HepG2 (cell line): ENCODE results near the gene SLC35B1. TPM values are rescaled to one million over a fixed set of nuclear protein-coding genes. Genes with fewer than 3 reads are reported as not detected.

Experiments
- BRD4 ChIP-seq: sonication (generic); formaldehyde crosslinking; IDR thresholded peaks from 2 replicates; pipeline ENCODE4 v1.4.0; 2020; ENCODE audit warnings: missing genetic modification reagents
- IRF2 ChIP-seq: IDR thresholded peaks from 2 replicates; pipeline ENCODE4 v1.6.1; 2018; ENCODE audit warnings: missing genetic modification reagents, missing compliant biosample characterization
- ISL2 ChIP-seq: sonication (generic); formaldehyde crosslinking; IDR thresholded peaks from 2 replicates; pipeline ENCODE4 v1.5.0; 2020; ENCODE audit warnings: missing genetic modification reagents
- NCOA5 ChIP-seq: sonication (generic); formaldehyde crosslinking; IDR thresholded peaks from 2 replicates; pipeline ENCODE4 v1.4.0; 2020; ENCODE audit warnings: missing genetic modification reagents
- NR2F6 ChIP-seq, 2 experiments: IDR thresholded peaks; 2 replicates each; pipeline ENCODE4 v1.6.1; 2016; ENCODE audit warnings: antibody characterized with exemption in 1 of 2, mild to moderate bottlenecking in 1 of 2
- SP4 ChIP-seq: sonication (generic); formaldehyde crosslinking; IDR thresholded peaks from 2 replicates; pipeline ENCODE4 v1.8.1; 2023; ENCODE audit warnings: mild to moderate bottlenecking, missing genetic modification reagents
- STAG1 ChIP-seq: sonication (generic); formaldehyde crosslinking; IDR thresholded peaks from 2 replicates; pipeline ENCODE4 v1.4.0; 2020; ENCODE audit warnings: missing genetic modification reagents
- TCF7L2 ChIP-seq: IDR thresholded peaks from 2 replicates; pipeline ENCODE4 v1.6.1; 2011; ENCODE audit warnings: mild to moderate bottlenecking, low read depth, low read length, moderate library complexity
- ZFY ChIP-seq: sonication (generic); formaldehyde crosslinking; IDR thresholded peaks from 2 replicates; pipeline ENCODE4 v1.4.0; 2020; ENCODE audit warnings: missing genetic modification reagents
- ZNF180 ChIP-seq: sonication (generic); formaldehyde crosslinking; IDR thresholded peaks from 2 replicates; pipeline ENCODE4 v1.4.0; 2020; ENCODE audit warnings: low read depth, missing genetic modification reagents, borderline replicate concordance
- ZNF431 ChIP-seq: sonication (generic); formaldehyde crosslinking; IDR thresholded peaks from 2 replicates; pipeline ENCODE4 v1.9.0; 2022; ENCODE audit warnings: missing genetic modification reagents, low read depth, mild to moderate bottlenecking, borderline replicate concordance
- ZNF660 ChIP-seq: sonication (generic); formaldehyde crosslinking; IDR thresholded peaks from 2 replicates; pipeline ENCODE4 v1.5.1; 2020; ENCODE audit warnings: mild to moderate bottlenecking, low read depth, missing genetic modification reagents, borderline replicate concordance
- ZNF672 ChIP-seq: sonication (generic); formaldehyde crosslinking; IDR thresholded peaks from 2 replicates; pipeline ENCODE4 v1.8.1; 2022; ENCODE audit warnings: missing genetic modification reagents
- ZSCAN22 ChIP-seq: sonication (generic); formaldehyde crosslinking; IDR thresholded peaks from 2 replicates; pipeline ENCODE4 v1.4.0; 2020; ENCODE audit warnings: mild to moderate bottlenecking, missing genetic modification reagents
- polyA plus RNA-seq, 8 experiments: library from polyadenylated mRNA; depleted of rRNA in 3 of 8; stranded (reverse) in 7 of 8; unstranded in 1 of 8; fragments of >200 nt; fragmentation: Illumina TruSeq in 4 of 8; extraction: Trizol in 4 of 8; gene quantifications; 2 replicates each; pipeline versions ENCODE4 v1.2.1 to v1.2.3, GENCODE V29; 2011 to 2016; ENCODE audit warnings: low read depth in 4 of 8, missing spikeins in 1 of 8, mixed read lengths in 1 of 8; ENCODE audit not compliant: insufficient read depth in 1 of 8
- total RNA-seq, 5 experiments: library from RNA; depleted of rRNA; stranded (reverse); fragments of >200 nt; fragmentation: Illumina TruSeq; extraction: Trizol; gene quantifications; 2 replicates each; pipeline ENCODE4 v1.2.3, GENCODE V29; 2016; ENCODE audit warnings: low read depth in 1 of 5
- TF ChIP-seq, protein P1 (sequence below): IDR thresholded peaks from 2 replicates; pipeline ENCODE4 v1.6.1; 2016; ENCODE audit warnings: low read depth, missing genetic modification reagents, missing compliant biosample characterization
- TF ChIP-seq, protein P2 (sequence below): sonication (generic); formaldehyde crosslinking; IDR thresholded peaks from 2 replicates; pipeline ENCODE4 v1.5.0; 2020; ENCODE audit warnings: missing genetic modification reagents
- TF ChIP-seq, protein P3 (sequence below): sonication (generic); formaldehyde crosslinking; IDR thresholded peaks from 2 replicates; pipeline ENCODE4 v1.8.1; 2023; ENCODE audit warnings: mild to moderate bottlenecking, missing genetic modification reagents
- TF ChIP-seq, protein P4 (sequence below): sonication (generic); formaldehyde crosslinking; IDR thresholded peaks from 2 replicates; pipeline ENCODE4 v1.5.1; 2020; ENCODE audit warnings: mild to moderate bottlenecking, missing genetic modification reagents, borderline replicate concordance
- TF ChIP-seq, protein P5 (sequence below): sonication (generic); formaldehyde crosslinking; IDR thresholded peaks from 2 replicates; pipeline ENCODE4 v1.9.0; 2021; ENCODE audit warnings: missing genetic modification reagents, borderline replicate concordance

Gene SLC35B1
- total and polyA plus RNA-seq, 2 of the 13 experiments (the other 11 are each of a cell fraction or from before 2014, with no cell fraction given): 99.6 to 113 TPM

DNA sequence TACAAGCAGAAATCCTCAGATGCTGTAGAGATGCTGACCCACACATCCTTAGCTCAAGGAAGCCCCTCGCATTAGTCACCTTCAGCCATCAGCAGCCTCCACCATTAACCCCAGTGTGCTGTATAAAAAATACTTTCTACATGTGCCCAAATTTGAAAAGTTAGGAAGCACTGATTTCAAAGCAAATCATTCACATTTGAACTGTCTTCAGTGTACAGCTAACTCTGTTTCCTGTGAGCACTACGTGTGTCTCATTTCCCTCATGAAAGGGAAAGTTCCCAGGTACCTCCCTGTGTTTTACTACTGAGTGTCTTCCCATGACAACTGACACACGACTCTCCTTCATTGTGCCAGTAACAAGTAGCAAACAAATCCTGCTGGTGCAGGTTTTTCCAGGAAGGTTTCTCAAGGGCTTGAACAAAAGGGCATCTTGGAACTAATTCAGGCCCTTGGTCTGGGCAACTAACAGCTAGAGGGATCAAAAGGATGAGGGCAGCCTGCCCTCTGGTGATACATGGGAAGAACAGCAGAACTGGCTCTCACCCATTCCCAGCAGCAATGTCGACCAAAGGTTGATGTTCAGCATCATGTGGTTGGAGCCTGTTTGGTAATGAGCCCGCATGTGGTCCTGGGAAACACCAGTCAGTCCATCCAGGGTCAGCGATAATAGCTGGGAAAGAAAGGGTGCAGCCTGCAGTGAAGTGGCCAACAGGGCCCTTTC, 4.0 kb downstream of the SLC35B1 start (continued):
- 0 out of 2 replicates have a peak, but pooled peaks have one; percentile 45 for TF ChIP-seq ZNF431 (CRISPR knock-in tag)
- peak; percentile 88 for TF ChIP-seq STAG1
- no peak for TF ChIP-seq ZNF180
- TF ChIP-seq, protein P1, sequence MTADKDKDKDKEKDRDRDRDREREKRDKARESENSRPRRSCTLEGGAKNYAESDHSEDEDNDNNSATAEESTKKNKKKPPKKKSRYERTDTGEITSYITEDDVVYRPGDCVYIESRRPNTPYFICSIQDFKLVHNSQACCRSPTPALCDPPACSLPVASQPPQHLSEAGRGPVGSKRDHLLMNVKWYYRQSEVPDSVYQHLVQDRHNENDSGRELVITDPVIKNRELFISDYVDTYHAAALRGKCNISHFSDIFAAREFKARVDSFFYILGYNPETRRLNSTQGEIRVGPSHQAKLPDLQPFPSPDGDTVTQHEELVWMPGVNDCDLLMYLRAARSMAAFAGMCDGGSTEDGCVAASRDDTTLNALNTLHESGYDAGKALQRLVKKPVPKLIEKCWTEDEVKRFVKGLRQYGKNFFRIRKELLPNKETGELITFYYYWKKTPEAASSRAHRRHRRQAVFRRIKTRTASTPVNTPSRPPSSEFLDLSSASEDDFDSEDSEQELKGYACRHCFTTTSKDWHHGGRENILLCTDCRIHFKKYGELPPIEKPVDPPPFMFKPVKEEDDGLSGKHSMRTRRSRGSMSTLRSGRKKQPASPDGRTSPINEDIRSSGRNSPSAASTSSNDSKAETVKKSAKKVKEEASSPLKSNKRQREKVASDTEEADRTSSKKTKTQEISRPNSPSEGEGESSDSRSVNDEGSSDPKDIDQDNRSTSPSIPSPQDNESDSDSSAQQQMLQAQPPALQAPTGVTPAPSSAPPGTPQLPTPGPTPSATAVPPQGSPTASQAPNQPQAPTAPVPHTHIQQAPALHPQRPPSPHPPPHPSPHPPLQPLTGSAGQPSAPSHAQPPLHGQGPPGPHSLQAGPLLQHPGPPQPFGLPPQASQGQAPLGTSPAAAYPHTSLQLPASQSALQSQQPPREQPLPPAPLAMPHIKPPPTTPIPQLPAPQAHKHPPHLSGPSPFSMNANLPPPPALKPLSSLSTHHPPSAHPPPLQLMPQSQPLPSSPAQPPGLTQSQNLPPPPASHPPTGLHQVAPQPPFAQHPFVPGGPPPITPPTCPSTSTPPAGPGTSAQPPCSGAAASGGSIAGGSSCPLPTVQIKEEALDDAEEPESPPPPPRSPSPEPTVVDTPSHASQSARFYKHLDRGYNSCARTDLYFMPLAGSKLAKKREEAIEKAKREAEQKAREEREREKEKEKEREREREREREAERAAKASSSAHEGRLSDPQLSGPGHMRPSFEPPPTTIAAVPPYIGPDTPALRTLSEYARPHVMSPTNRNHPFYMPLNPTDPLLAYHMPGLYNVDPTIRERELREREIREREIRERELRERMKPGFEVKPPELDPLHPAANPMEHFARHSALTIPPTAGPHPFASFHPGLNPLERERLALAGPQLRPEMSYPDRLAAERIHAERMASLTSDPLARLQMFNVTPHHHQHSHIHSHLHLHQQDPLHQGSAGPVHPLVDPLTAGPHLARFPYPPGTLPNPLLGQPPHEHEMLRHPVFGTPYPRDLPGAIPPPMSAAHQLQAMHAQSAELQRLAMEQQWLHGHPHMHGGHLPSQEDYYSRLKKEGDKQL (CRISPR knock-in tag): no peak
- no peak for TF ChIP-seq ISL2
- no peak for TF ChIP-seq ZNF672 (CRISPR knock-in tag)
- no peak for TF ChIP-seq NR2F6 (IDR thresholded peaks at IDR 0.05)
- peak; percentile 43; the same call in 1 of the 2 replicates for TF ChIP-seq NR2F6 (CRISPR knock-in tag; IDR thresholded peaks at IDR 0.05)
- TF ChIP-seq, protein P2, sequence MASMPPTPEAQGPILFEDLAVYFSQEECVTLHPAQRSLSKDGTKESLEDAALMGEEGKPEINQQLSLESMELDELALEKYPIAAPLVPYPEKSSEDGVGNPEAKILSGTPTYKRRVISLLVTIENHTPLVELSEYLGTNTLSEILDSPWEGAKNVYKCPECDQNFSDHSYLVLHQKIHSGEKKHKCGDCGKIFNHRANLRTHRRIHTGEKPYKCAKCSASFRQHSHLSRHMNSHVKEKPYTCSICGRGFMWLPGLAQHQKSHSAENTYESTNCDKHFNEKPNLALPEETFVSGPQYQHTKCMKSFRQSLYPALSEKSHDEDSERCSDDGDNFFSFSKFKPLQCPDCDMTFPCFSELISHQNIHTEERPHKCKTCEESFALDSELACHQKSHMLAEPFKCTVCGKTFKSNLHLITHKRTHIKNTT (CRISPR knock-in tag): no peak
- TF ChIP-seq, protein P3, sequence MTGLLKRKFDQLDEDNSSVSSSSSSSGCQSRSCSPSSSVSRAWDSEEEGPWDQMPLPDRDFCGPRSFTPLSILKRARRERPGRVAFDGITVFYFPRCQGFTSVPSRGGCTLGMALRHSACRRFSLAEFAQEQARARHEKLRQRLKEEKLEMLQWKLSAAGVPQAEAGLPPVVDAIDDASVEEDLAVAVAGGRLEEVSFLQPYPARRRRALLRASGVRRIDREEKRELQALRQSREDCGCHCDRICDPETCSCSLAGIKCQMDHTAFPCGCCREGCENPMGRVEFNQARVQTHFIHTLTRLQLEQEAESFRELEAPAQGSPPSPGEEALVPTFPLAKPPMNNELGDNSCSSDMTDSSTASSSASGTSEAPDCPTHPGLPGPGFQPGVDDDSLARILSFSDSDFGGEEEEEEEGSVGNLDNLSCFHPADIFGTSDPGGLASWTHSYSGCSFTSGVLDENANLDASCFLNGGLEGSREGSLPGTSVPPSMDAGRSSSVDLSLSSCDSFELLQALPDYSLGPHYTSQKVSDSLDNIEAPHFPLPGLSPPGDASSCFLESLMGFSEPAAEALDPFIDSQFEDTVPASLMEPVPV (CRISPR knock-in tag): no peak
- no peak for TF ChIP-seq ZFY (CRISPR knock-in tag)
- TF ChIP-seq IRF2 (CRISPR knock-in tag): peak; percentile 62
- TF ChIP-seq, protein P4, sequence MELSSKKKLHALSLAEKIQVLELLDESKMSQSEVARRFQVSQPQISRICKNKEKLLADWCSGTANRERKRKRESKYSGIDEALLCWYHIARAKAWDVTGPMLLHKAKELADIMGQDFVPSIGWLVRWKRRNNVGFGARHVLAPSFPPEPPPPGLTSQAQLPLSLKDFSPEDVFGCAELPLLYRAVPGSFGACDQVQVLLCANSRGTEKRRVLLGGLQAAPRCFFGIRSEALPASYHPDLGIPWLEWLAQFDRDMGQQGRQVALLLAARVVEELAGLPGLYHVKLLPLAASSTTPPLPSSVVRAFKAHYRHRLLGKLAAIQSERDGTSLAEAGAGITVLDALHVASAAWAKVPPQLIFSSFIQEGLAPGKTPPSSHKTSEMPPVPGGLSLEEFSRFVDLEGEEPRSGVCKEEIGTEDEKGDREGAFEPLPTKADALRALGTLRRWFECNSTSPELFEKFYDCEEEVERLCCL (CRISPR knock-in tag): no peak
- peak; percentile 18; the same call in 1 of the 2 replicates for TF ChIP-seq SP4 (CRISPR knock-in tag)
- no peak for TF ChIP-seq BRD4 (CRISPR knock-in tag)
- no peak for TF ChIP-seq ZSCAN22 (CRISPR knock-in tag)
- no peak for TF ChIP-seq ZNF660 (CRISPR knock-in tag)
- TF ChIP-seq TCF7L2: no peak
- TF ChIP-seq, protein P5, sequence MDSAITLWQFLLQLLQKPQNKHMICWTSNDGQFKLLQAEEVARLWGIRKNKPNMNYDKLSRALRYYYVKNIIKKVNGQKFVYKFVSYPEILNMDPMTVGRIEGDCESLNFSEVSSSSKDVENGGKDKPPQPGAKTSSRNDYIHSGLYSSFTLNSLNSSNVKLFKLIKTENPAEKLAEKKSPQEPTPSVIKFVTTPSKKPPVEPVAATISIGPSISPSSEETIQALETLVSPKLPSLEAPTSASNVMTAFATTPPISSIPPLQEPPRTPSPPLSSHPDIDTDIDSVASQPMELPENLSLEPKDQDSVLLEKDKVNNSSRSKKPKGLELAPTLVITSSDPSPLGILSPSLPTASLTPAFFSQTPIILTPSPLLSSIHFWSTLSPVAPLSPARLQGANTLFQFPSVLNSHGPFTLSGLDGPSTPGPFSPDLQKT (CRISPR knock-in tag): no peak
- TF ChIP-seq NCOA5 (CRISPR knock-in tag): no peak
